LNCaP clone FGC (cell line): ENCODE measurements around the gene XRCC4.

ENCODE experiments used
- DNase-seq: peaks from one replicate; pipeline ENCODE4 v3.0.0-alpha.2; 2011; ENCODE audit warnings: low read depth
- H3K4me3 ChIP-seq: 2 replicates; pipeline ENCODE4 v1.5.1; 2011; ENCODE audit warnings: mild to moderate bottlenecking, low read depth, low read length, control low read depth
- TF ChIP-seq, protein P1 (sequence below): IDR thresholded peaks from 2 replicates; pipeline ENCODE4 v1.5.1; 2012; ENCODE audit warnings: mild to moderate bottlenecking; ENCODE audit not compliant: control insufficient read depth, insufficient read depth; ENCODE audit errors: extremely low read depth

XRCC4 gene

DNA sequence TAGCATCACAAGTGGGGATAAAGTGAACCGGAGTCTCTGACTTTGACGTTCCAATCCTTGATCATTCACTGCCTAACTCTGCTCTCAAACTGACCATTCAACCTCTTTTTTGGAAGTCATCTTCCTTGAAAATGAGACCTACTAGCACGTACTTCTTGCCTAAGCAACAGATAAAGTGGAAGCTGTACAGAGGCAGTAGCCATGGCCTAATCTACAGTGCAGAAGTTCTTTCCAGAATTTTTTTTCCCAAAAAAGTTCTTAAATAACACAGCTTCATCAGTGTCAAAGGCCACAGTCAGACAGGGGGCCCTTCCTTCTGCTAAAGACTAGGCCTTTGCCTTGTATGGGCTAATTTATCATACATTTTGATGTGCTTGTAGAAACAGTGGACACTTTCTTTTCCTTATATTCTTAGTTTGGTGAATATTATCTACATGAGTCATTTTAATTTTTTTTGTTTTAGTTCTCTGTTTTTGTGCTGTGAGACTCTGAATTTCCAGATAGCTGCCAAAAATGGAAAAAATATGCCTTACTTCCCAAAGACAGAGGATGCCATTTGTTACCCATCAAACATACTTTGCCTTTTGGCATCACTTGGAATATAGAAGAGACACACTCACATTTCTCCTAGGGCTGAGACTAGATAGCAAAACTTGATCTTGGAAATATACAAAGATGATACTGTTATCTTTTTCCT lies 297.9 kb downstream of the XRCC4 start:
- TF ChIP-seq, protein P1, sequence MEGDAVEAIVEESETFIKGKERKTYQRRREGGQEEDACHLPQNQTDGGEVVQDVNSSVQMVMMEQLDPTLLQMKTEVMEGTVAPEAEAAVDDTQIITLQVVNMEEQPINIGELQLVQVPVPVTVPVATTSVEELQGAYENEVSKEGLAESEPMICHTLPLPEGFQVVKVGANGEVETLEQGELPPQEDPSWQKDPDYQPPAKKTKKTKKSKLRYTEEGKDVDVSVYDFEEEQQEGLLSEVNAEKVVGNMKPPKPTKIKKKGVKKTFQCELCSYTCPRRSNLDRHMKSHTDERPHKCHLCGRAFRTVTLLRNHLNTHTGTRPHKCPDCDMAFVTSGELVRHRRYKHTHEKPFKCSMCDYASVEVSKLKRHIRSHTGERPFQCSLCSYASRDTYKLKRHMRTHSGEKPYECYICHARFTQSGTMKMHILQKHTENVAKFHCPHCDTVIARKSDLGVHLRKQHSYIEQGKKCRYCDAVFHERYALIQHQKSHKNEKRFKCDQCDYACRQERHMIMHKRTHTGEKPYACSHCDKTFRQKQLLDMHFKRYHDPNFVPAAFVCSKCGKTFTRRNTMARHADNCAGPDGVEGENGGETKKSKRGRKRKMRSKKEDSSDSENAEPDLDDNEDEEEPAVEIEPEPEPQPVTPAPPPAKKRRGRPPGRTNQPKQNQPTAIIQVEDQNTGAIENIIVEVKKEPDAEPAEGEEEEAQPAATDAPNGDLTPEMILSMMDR = no peak
- H3K4me3 ChIP-seq = no peak overlapping the region
- no peak for DNase-seq

GRCh38 chr5:83376461-83376860 lies 299.1 kb downstream of the XRCC4 start:
- no peak for DNase-seq
- TF ChIP-seq, protein P1 = no peak
- H3K4me3 ChIP-seq = no peak overlapping the region

GRCh38 chr5:83377131-83377865 lies 300.0 kb downstream of the XRCC4 start:
- no peak overlapping the region for H3K4me3 ChIP-seq
- DNase-seq = no peak
- TF ChIP-seq, protein P1 = no peak

DNA sequence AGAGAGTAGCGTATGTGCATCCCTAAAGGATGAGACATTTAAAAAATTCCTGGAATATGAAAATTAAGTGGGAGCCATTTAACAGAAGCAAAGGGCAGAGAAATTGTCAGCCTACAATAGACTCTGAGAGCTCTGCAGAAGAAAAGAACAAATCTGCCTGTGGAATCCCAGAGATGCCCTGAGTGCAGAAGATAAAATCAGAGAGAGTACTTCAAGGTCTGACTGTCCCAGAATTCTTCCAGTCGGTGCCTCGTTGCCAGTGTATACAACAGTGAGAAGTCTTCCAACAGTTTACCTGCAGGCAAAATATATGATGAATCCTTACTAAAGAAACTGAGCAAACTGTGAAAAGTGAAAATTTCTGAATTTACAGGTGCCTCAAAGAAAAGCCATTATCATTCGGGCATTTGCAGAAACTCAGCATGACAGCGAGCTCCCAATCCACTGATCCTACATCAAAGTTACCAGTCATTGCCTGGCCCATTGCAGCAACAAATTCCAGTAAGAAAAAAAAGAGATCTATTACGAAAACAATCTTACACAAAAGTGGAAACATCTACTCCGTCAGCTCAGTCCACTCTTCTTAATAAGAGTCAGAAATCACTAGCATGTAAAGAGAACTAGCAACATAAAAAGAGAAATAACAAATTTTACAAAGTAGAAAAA lies 301.4 kb downstream of the XRCC4 start:
- TF ChIP-seq, protein P1 = no peak
- H3K4me3 ChIP-seq = no peak overlapping the region
- no peak for DNase-seq

- TF ChIP-seq, protein P1 = 0 out of 2 replicates have a peak, but pooled peaks have one; percentile 7
- no peak overlapping the region for H3K4me3 ChIP-seq
- no peak for DNase-seq
Observed at GRCh38 chr5:83385812-83386211, 308.5 kb downstream of the XRCC4 start.

GRCh38 chr5:83387041-83387440 lies 309.7 kb downstream of the XRCC4 start:
- TF ChIP-seq, protein P1 = no peak
- no peak for DNase-seq
- no peak overlapping the region for H3K4me3 ChIP-seq
